Mucosa of rectum (tissue), 2 donors: ENCODE data around the gene DYNC2H1.

ENCODE experiments used
- H3K27ac ChIP-seq, 2 donors: one replicate each; pipeline ENCODE4 v1.7.0; 2013; ENCODE audit warnings: inconsistent platforms in 2 of 2, low read depth in 2 of 2, low read length in 2 of 2
- H3K27me3 ChIP-seq, 2 donors: one replicate each; pipeline ENCODE4 v1.7.0; 2013; ENCODE audit warnings: low read length in 2 of 2; ENCODE audit not compliant: control insufficient read depth in 2 of 2, insufficient read depth in 2 of 2
- H3K36me3 ChIP-seq, 2 donors: one replicate each; pipeline ENCODE4 v1.7.0; 2013; ENCODE audit warnings: low read length in 2 of 2; ENCODE audit not compliant: control insufficient read depth in 2 of 2, insufficient read depth in 2 of 2
- H3K4me1 ChIP-seq, 2 donors: one replicate each; pipeline ENCODE4 v1.7.0; 2013; ENCODE audit warnings: low read length in 2 of 2, mild to moderate bottlenecking in 1 of 2; ENCODE audit not compliant: control insufficient read depth in 2 of 2, insufficient read depth in 2 of 2
- H3K4me3 ChIP-seq, 2 donors: one replicate each; pipeline ENCODE4 v1.7.0; 2013; ENCODE audit warnings: low read length in 2 of 2
- H3K9ac ChIP-seq, 2 donors: one replicate each; pipeline ENCODE4 v1.7.0; 2013; ENCODE audit warnings: low read length in 2 of 2, low read depth in 1 of 2, mild to moderate bottlenecking in 1 of 2
- H3K9me3 ChIP-seq, 2 donors: one replicate each; pipeline ENCODE4 v1.7.0; 2013; ENCODE audit warnings: low read length in 2 of 2; ENCODE audit not compliant: control insufficient read depth in 2 of 2
- donor health status: healthy.
- donor health status: Normal muscosa, but diverticular disease.

DYNC2H1 gene

GRCh38 chr11:103322821-103323220 lies 213.6 kb downstream of the DYNC2H1 start:
- Histone ChIP-seq H3K27me3 (no peaks in the 10 kb centered on the region), H3K4me1 (no peaks in the 10 kb centered on the region), H3K4me3 (no peak overlapping the region), H3K9ac (no peak overlapping the region), H3K27ac (no peak overlapping the region), H3K9me3 (no peaks in the 10 kb centered on the region), H3K36me3 (no peaks in the 10 kb centered on the region)

GRCh38 chr11:103325686-103326069 lies 216.5 kb downstream of the DYNC2H1 start:
- Histone ChIP-seq H3K27ac (no peak overlapping the region), H3K4me1 (no peaks in the 10 kb centered on the region), H3K27me3 (no peaks in the 10 kb centered on the region), H3K9ac (no peak overlapping the region), H3K9me3 (no peaks in the 10 kb centered on the region), H3K4me3 (no peak overlapping the region), H3K36me3 (no peaks in the 10 kb centered on the region)

- Histone ChIP-seq H3K4me3 (no peak overlapping the region), H3K9me3 (no peaks in the 10 kb centered on the region), H3K9ac (no peak overlapping the region), H3K36me3 (no peaks in the 10 kb centered on the region), H3K4me1 (no peaks in the 10 kb centered on the region), H3K27ac (no peak overlapping the region), H3K27me3 (no peaks in the 10 kb centered on the region)
Observed at GRCh38 chr11:103326070-103326794, 217.0 kb downstream of the DYNC2H1 start.

- Histone ChIP-seq H3K27me3 (no peaks in the 10 kb centered on the region), H3K9ac (no peak overlapping the region), H3K4me3 (no peak overlapping the region), H3K27ac (no peak overlapping the region), H3K4me1 (no peaks in the 10 kb centered on the region), H3K36me3 (no peaks in the 10 kb centered on the region), H3K9me3 (no peaks in the 10 kb centered on the region)
Observed at GRCh38 chr11:103327721-103328120, 218.5 kb downstream of the DYNC2H1 start.

GRCh38 chr11:103332409-103332808 lies 223.2 kb downstream of the DYNC2H1 start:
- Histone ChIP-seq H3K36me3 (no peaks in the 10 kb centered on the region), H3K4me1 (no peaks in the 10 kb centered on the region), H3K27me3 (no peaks in the 10 kb centered on the region), H3K4me3 (no peak overlapping the region), H3K9ac (no peak overlapping the region), H3K27ac (no peak overlapping the region), H3K9me3 (no peaks in the 10 kb centered on the region)

- Histone ChIP-seq H3K9ac (no peak overlapping the region), H3K27ac (no peak overlapping the region), H3K4me3 (no peak overlapping the region), H3K9me3 (no peaks in the 10 kb centered on the region), H3K36me3 (no peaks in the 10 kb centered on the region), H3K27me3 (no peaks in the 10 kb centered on the region), H3K4me1 (no peaks in the 10 kb centered on the region)
Observed at GRCh38 chr11:103338621-103339484, 229.6 kb downstream of the DYNC2H1 start.

- H3K4me1 ChIP-seq = no peaks in the 10 kb centered on the region
- no peaks in the 10 kb centered on the region for H3K9me3 ChIP-seq
- no peaks in the 10 kb centered on the region for H3K36me3 ChIP-seq
- H3K9ac ChIP-seq = no peak overlapping the region
- H3K4me3 ChIP-seq = no peak overlapping the region
- no peaks in the 10 kb centered on the region for H3K27me3 ChIP-seq
- H3K27ac ChIP-seq = no peak overlapping the region
Observed at GRCh38 chr11:103339485-103339857, 230.2 kb downstream of the DYNC2H1 start.

- H3K9ac ChIP-seq = no peak overlapping the region
- H3K36me3 ChIP-seq = no peaks in the 10 kb centered on the region
- no peaks in the 10 kb centered on the region for H3K9me3 ChIP-seq
- H3K4me3 ChIP-seq = no peak overlapping the region
- no peaks in the 10 kb centered on the region for H3K4me1 ChIP-seq
- no peak overlapping the region for H3K27ac ChIP-seq
- no peaks in the 10 kb centered on the region for H3K27me3 ChIP-seq
Observed at GRCh38 chr11:103340956-103341355, 231.7 kb downstream of the DYNC2H1 start.

- Histone ChIP-seq H3K9ac (no peak overlapping the region), H3K27ac (no peak overlapping the region)
Observed at GRCh38 chr11:103344886-103345285, 235.7 kb downstream of the DYNC2H1 start.

GRCh38 chr11:103349595-103349994 lies 240.4 kb downstream of the DYNC2H1 start:
- no peak overlapping the region for H3K4me3 ChIP-seq

More at GRCh38 chr11:103344886-103345285, 235.7 kb downstream of the DYNC2H1 start:
- Histone ChIP-seq H3K9me3 (no peaks in the 10 kb centered on the region), H3K27me3 (no peaks in the 10 kb centered on the region), H3K4me3 (no peak overlapping the region), H3K36me3 (no peaks in the 10 kb centered on the region), H3K4me1 (no peaks in the 10 kb centered on the region)

More at GRCh38 chr11:103349595-103349994, 240.4 kb downstream of the DYNC2H1 start:
- H3K27me3 ChIP-seq = no peaks in the 10 kb centered on the region
- H3K9me3 ChIP-seq = no peaks in the 10 kb centered on the region
- H3K9ac ChIP-seq = no peak overlapping the region
- no peak overlapping the region for H3K27ac ChIP-seq
- no peaks in the 10 kb centered on the region for H3K4me1 ChIP-seq
- no peaks in the 10 kb centered on the region for H3K36me3 ChIP-seq
